Liver (tissue), 9 donors: ENCODE measurements around the gene MPRIP. TPM values are rescaled to one million over a fixed set of nuclear protein-coding genes. Genes with fewer than 3 reads are reported as not detected.

ENCODE experiments used
- DNase-seq: peaks from one replicate; pipeline ENCODE4 v3.0.0-alpha.2; 2017; ENCODE audit warnings: low spot score
- H3K27ac ChIP-seq, 2 donors: one replicate each; pipeline ENCODE4 v1.7.0; 2013; ENCODE audit warnings: inconsistent platforms in 2 of 2, low read length in 2 of 2, control low read depth in 1 of 2, low read depth in 1 of 2, mild to moderate bottlenecking in 1 of 2
- H3K27me3 ChIP-seq, 4 donors: one replicate each; pipeline versions ENCODE4 v1.6.1 to v1.7.0; 2013; ENCODE audit warnings: low read length in 3 of 4, inconsistent platforms in 1 of 4, mild to moderate bottlenecking in 1 of 4, moderate library complexity in 1 of 4; ENCODE audit not compliant: control insufficient read depth in 4 of 4, insufficient read depth in 4 of 4
- H3K36me3 ChIP-seq, 4 donors: one replicate each; pipeline versions ENCODE4 v1.6.1 to v1.7.0; 2013; ENCODE audit warnings: low read length in 3 of 4, mild to moderate bottlenecking in 3 of 4, low read depth in 1 of 4, moderate library complexity in 1 of 4; ENCODE audit not compliant: control insufficient read depth in 4 of 4, insufficient read depth in 3 of 4
- H3K4me1 ChIP-seq, 4 donors: one replicate each; pipeline versions ENCODE4 v1.6.1 to v1.7.0; 2013; ENCODE audit warnings: low read length in 3 of 4, mild to moderate bottlenecking in 3 of 4, moderate library complexity in 1 of 4; ENCODE audit not compliant: control insufficient read depth in 4 of 4, insufficient read depth in 4 of 4
- H3K4me3 ChIP-seq, 3 donors: one replicate each; pipeline versions ENCODE4 v1.6.1 to v1.7.0; 2013; ENCODE audit warnings: low read length in 3 of 3, control low read depth in 1 of 3, low read depth in 1 of 3, mild to moderate bottlenecking in 1 of 3
- H3K9ac ChIP-seq, 2 donors: one replicate each; pipeline ENCODE4 v1.7.0; 2013; ENCODE audit warnings: low read length in 2 of 2, mild to moderate bottlenecking in 2 of 2, moderate library complexity in 2 of 2, control low read depth in 1 of 2, low read depth in 1 of 2
- H3K9me3 ChIP-seq, 4 donors: one replicate each; pipeline versions ENCODE4 v1.6.1 to v1.7.0; 2013; ENCODE audit warnings: low read length in 3 of 4; ENCODE audit not compliant: control insufficient read depth in 4 of 4
- EGR1 ChIP-seq, 2 donors: IDR thresholded peaks; 2 replicates each; pipeline ENCODE4 v1.6.1; 2016 to 2018; ENCODE audit warnings: antibody characterized with exemption in 2 of 2, low read depth in 2 of 2
- FOXA2 ChIP-seq: IDR thresholded peaks from 2 replicates; pipeline ENCODE4 v1.6.1; 2016; ENCODE audit warnings: antibody characterized with exemption
- GABPA ChIP-seq, 2 donors: IDR thresholded peaks in 1 of 2; conservative IDR thresholded peaks in 1 of 2; 2 replicates each; pipeline ENCODE4 v1.6.1; 2016; ENCODE audit warnings: antibody characterized with exemption in 2 of 2, mild to moderate bottlenecking in 1 of 2, moderate library complexity in 1 of 2
- HNF4A ChIP-seq, 2 donors: conservative IDR thresholded peaks; 2 replicates each; pipeline ENCODE4 v1.6.1; 2016; ENCODE audit warnings: antibody characterized with exemption in 2 of 2, mild to moderate bottlenecking in 2 of 2
- HNF4G ChIP-seq: IDR thresholded peaks from 2 replicates; pipeline ENCODE4 v1.6.1; 2016; ENCODE audit warnings: antibody characterized with exemption
- JUND ChIP-seq, 2 donors: IDR thresholded peaks; 2 replicates each; pipeline ENCODE4 v1.6.1; 2016; ENCODE audit warnings: antibody characterized with exemption in 2 of 2
- NR2F2 ChIP-seq: IDR thresholded peaks from 2 replicates; pipeline ENCODE4 v1.6.1; 2016; ENCODE audit warnings: antibody characterized with exemption
- RAD21 ChIP-seq, 2 donors: IDR thresholded peaks; 2 replicates each; pipeline ENCODE4 v1.6.1; 2016; ENCODE audit warnings: antibody characterized with exemption in 2 of 2, mild to moderate bottlenecking in 2 of 2
- RXRA ChIP-seq, 2 donors: IDR thresholded peaks; 2 replicates each; pipeline ENCODE4 v1.6.1; 2017 to 2018; ENCODE audit warnings: antibody characterized with exemption in 2 of 2, mild to moderate bottlenecking in 1 of 2
- ZBTB33 ChIP-seq: IDR thresholded peaks from 2 replicates; pipeline ENCODE4 v1.6.1; 2016; ENCODE audit warnings: antibody characterized with exemption
- WGBS: extraction: QIAGEN DNeasy Blood & Tissue Kit; methylation state at CpG from one replicate; pipeline ENCODE4 v1.1.7; 2013; 5-methylcytosine and 5-hydroxymethylcytosine counted together
- polyA plus RNA-seq, 2 donors: library from polyadenylated mRNA; stranded (reverse) in 1 of 2; unstranded in 1 of 2; fragments of 200-250 nt in 1 of 2; fragments of >200 nt in 1 of 2; fragmentation: Nextera tagmentation in 1 of 2; extraction: Ambion mirVana in 1 of 2; gene quantifications; one replicate each; pipeline versions ENCODE4 v1.2.1 to v1.2.3, GENCODE V29; 2013 to 2015
- total RNA-seq, 2 donors: library from RNA; depleted of rRNA; stranded (reverse); fragments of >200 nt; gene quantifications; one replicate each; pipeline ENCODE4 v1.2.3, GENCODE V29; 2014
- TF ChIP-seq, protein P1 (sequence below): IDR thresholded peaks from 2 replicates; pipeline ENCODE4 v1.6.1; 2016; ENCODE audit warnings: antibody characterized with exemption
- TF ChIP-seq, protein P2 (sequence below): IDR thresholded peaks from 2 replicates; pipeline ENCODE4 v1.6.1; 2016; ENCODE audit warnings: antibody characterized with exemption, mild to moderate bottlenecking
- donor health status: healthy.
- donor health status: healthy.
- donor health status: healthy.
- donor health status: healthy.
- donor health status: healthy.

MPRIP gene
- total and polyA plus RNA-seq, 4 donors = 21.2 to 61.9 (median 34.7) TPM

DNA sequence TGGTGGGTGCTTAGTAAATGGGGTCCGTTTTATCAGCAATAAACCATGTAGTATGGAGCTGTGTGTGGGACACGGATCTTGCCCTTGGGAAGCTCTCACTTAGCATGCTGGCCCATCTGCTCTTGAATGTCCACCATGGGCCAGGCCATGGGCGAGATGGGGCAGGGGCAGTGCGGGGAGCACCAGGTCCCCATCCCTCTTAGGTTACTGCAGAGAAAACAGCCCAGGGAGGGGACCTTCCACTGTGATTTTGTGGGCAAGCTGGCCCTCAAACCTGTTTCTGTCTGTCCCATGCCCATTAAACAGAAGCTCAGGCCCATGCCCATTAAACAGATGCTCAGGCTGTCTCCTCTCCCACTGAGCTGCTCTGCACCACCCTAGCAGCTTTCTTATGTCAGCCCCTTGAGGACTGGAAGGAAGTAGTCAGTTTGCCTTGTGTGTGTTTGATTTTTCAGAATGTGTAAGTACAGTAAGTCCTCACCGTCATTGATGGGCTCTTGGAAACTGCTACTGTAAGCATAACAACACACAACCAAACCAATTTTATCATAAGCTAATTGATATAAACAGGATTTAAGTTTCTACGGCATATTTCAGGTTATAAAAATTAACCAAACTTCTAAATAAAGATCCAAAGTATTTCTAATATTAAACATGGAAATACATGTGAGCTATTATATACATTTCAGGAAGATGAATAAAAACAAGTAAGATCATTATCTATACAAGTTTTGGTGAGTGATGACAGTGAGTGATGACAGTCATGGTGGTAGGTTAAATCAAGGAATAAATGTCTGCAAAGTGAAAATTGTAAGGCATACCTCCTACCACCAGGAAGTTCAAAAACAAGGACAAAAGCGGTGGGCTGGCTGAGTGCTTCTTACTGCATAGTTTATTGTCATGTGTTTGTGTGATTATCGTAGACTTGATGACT is 11.5 kb downstream of the MPRIP start:
- TF ChIP-seq, protein P1, sequence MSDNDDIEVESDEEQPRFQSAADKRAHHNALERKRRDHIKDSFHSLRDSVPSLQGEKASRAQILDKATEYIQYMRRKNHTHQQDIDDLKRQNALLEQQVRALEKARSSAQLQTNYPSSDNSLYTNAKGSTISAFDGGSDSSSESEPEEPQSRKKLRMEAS = no peak
- no peak for TF ChIP-seq HNF4G
- no peak for DNase-seq
- H3K4me3 ChIP-seq = no peak overlapping the region
- no peak overlapping the region for H3K9ac ChIP-seq
- peaks cover 0 to 2% (median 0%) of the 10 kb centered on the region in 4 donors for H3K36me3 ChIP-seq
- peaks cover 22 to 43% (median 33%) of the 10 kb centered on the region in 4 donors for H3K4me1 ChIP-seq
- no peak overlapping the region for H3K27ac ChIP-seq
- H3K9me3 ChIP-seq = no peaks in the 10 kb centered on the region
- no peaks in the 10 kb centered on the region for H3K27me3 ChIP-seq
- 89% methylated on average over 8 of the region's 8 CpGs for WGBS

GRCh38 chr17:17054636-17055035 is 12.4 kb downstream of the MPRIP start:
- 96% methylated on average over 4 of the region's 4 CpGs for WGBS
- H3K9ac ChIP-seq = no peak overlapping the region
- no peaks in the 10 kb centered on the region for H3K27me3 ChIP-seq

DNA sequence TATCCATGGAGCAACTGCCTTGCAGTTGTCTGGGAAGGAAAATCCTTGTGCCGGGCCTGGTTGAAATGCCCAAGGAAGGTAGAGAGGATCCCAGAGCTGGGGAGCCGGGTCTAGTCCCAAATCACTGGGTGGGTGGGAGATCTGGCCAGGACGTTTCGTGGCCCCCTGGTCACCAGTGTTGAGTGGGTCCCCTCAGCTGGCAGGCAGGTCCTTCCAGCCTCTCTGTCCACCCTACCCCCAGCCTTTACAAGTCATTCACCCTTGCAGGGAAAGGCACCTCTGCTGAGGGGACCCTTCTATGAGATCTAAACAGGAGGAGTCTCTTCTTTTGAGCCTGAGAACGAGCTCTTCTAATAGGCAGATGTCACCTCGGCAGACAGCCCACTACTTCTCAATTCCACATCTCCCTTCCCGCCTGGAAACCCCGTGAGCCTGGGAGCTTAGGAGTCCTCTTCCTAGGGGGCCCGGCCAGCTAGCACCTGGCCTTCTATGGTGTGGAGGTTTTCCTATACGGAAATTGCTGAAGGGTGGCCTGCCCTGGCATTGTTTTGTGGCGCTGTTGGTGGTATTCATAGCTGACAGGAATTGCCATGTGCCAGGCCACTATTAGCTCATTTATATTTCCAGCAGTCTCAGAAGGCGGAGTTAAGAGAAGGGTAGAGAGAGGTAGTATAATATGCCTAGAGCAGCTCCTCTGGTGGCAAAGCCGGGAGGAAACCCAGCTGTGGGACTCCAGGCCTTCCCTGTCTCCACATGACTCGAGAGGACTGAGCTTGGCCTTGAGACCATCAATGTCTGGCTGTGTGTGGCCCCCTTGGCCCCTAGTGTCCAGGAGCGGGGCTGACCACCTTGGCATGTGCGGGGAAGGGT is 13.3 kb downstream of the MPRIP start:
- Histone ChIP-seq H3K9me3 (no peaks in the 10 kb centered on the region), H3K36me3 (peaks cover 0 to 2% (median 0%) of the 10 kb centered on the region in 4 donors), H3K4me1 (peaks cover 24 to 45% (median 36%) of the 10 kb centered on the region in 4 donors), H3K27ac (no peak overlapping the region), H3K27me3 (no peaks in the 10 kb centered on the region), H3K9ac (no peak overlapping the region), H3K4me3 (no peak overlapping the region)
- WGBS = 93% methylated on average over 16 of the region's 16 CpGs
- no peak for TF ChIP-seq HNF4G
- TF ChIP-seq FOXA2 = no peak
- no peak for TF ChIP-seq RXRA (IDR thresholded peaks at IDR 0.05)
- TF ChIP-seq, protein P2, sequence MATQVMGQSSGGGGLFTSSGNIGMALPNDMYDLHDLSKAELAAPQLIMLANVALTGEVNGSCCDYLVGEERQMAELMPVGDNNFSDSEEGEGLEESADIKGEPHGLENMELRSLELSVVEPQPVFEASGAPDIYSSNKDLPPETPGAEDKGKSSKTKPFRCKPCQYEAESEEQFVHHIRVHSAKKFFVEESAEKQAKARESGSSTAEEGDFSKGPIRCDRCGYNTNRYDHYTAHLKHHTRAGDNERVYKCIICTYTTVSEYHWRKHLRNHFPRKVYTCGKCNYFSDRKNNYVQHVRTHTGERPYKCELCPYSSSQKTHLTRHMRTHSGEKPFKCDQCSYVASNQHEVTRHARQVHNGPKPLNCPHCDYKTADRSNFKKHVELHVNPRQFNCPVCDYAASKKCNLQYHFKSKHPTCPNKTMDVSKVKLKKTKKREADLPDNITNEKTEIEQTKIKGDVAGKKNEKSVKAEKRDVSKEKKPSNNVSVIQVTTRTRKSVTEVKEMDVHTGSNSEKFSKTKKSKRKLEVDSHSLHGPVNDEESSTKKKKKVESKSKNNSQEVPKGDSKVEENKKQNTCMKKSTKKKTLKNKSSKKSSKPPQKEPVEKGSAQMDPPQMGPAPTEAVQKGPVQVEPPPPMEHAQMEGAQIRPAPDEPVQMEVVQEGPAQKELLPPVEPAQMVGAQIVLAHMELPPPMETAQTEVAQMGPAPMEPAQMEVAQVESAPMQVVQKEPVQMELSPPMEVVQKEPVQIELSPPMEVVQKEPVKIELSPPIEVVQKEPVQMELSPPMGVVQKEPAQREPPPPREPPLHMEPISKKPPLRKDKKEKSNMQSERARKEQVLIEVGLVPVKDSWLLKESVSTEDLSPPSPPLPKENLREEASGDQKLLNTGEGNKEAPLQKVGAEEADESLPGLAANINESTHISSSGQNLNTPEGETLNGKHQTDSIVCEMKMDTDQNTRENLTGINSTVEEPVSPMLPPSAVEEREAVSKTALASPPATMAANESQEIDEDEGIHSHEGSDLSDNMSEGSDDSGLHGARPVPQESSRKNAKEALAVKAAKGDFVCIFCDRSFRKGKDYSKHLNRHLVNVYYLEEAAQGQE = no peak
- TF ChIP-seq JUND (IDR thresholded peaks at IDR 0.05) = no peak
- TF ChIP-seq NR2F2 = no peak
- TF ChIP-seq EGR1 (IDR thresholded peaks at IDR 0.05; ENCODE audit: low read depth in 2 of 2) = no peak
- no peak for TF ChIP-seq ZBTB33
- no peak for DNase-seq

More at GRCh38 chr17:17054636-17055035, 12.4 kb downstream of the MPRIP start:
- TF ChIP-seq ZBTB33 = no peak
- TF ChIP-seq RAD21 (IDR thresholded peaks at IDR 0.05) = no peak
- no peak for TF ChIP-seq RXRA (IDR thresholded peaks at IDR 0.05)
- TF ChIP-seq HNF4G = no peak
- TF ChIP-seq HNF4A (conservative IDR thresholded peaks at IDR 0.05) = no peak
- no peak for TF ChIP-seq GABPA (IDR thresholded peaks at IDR 0.05 in 1 of 2, conservative IDR thresholded peaks at IDR 0.05 in 1 of 2)
- Histone ChIP-seq H3K9me3 (no peaks in the 10 kb centered on the region), H3K4me3 (no peak overlapping the region), H3K36me3 (peaks cover 0 to 2% (median 0%) of the 10 kb centered on the region in 4 donors), H3K4me1 (peaks cover 22 to 43% (median 33%) of the 10 kb centered on the region in 4 donors), H3K27ac (no peak overlapping the region)
- no peak for DNase-seq
